UCSD-AML1 (cell line): ENCODE results near the gene SRRM1.
"Not testable (repeated sequence)": the region's sequence is repeated elsewhere in the genome, so short reads cannot be mapped to it uniquely, and the experiment has no call there.

ENCODE experiments used
- DNase-seq: peaks from one replicate; lab custom pipeline; 2025; ENCODE audit not compliant: unreplicated experiment; lab: John Stamatoyannopoulos, UW

SRRM1 gene

DNA sequence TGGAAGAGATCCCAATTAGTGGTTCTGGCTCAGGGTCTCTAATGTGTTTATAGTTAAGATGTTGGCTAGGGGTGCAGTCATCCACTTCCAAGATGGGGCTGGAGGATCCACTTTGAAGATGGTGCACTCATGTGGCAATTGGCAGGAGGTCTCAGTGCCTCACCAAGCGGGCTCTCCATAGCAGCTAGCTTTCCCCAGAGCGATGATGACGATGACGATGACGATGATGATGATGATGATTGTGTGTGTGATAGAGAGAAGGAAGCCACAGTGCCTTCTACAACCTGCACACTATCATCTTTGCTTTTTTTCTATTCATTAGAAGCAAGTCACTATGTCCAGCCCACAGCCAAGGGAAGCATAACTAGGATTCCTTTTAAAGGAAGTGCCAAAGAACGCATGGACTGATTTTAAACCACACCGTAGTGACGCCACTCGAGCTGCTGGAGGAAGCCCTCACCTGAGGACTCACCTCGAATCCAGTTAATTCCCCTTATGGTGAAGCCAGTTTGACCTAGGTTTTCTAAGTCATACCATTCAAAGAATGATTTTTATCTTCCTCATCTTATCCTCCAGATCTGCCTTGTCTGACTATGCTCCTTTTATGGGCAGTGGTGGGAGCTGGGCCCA, 49.4 kb downstream of the SRRM1 start:
- no peak for DNase-seq

DNA sequence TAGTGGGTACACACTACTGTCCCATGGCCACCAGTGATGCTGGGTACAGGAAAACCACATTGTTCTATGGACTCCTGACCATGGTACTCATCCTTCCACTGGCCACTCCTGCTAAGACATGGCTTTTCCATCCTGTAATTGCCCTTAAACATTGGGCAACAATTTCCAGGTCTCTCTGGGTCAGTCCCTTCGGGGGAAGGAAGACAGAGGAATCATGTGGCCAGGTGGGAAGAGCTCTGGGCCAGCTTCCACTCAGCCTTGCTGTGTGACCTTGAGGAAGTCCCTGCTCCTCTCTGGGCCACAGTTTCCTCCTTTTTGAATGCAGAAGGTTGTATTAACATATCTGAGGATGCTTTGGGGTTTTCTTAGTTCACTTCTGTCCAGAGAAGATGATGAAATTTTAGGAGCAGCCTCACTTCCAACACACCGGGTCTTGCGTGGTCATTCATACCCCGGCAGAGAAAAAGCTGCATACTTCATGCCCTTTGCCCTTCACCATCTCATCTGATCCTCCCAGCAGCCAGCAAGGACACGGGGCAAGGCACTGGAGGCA, 50.8 kb downstream of the SRRM1 start:
- DNase-seq, result peak; percentile 28

DNA sequence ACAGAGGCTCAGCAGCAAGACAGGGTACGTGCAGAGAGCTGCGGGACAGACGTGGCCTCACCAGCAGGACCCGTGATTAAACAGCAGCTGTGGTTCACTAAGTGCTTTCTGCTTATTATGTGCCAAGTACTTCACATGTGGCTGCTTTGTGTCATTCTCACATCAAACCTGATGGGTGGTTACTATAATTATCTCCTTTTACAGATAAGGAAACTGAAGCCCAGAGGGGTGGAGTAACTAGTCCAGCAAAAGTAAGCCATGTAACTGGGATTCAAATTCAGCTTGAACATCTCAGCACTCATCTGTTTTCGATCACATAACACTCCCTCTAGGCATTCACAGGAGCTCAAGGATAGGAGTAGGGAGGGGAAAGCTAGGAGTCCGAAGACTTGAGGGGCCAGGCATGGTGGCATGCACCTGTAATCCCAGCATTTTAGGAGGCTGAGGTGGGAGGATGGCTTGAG, 51.3 kb downstream of the SRRM1 start:
- DNase-seq, result no peak

DNA sequence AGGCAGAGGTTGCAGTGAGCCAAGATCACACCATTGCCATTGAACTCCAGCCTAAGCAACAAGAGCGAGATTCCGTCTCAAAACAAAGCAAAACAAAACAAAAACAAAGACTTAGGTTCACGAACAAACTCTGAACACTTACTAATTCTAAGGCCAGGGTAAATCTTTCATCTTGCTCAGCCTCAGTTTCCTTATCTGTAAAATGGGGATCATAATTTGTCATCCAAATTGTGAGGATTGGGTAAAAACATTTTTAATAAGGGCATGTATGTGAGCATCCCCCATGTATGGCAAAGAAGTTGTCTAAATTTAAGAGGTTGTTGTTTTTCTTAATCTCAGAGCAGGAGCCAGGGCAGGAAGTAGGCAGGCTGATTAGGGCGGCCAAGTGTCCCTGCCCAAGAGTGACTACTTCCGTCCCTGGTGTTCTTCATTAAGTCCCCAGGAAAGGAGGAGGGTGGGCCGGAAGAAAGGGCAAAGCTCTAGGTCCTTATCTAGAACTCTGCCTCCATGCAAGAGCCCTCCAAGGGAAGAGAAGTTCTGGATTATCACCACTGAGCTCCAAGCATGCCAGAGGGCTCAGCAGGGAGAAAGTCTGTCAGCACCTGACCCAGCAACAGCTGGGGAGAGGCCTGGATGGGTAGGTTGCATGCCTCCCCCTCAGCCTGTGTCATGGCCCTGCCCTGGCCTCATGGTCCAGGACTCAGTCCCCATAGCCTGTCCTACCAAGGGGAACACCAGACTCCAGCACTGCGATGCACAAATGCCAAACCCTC, 52.3 kb downstream of the SRRM1 start:
- DNase-seq, result peak; percentile 77

DNA sequence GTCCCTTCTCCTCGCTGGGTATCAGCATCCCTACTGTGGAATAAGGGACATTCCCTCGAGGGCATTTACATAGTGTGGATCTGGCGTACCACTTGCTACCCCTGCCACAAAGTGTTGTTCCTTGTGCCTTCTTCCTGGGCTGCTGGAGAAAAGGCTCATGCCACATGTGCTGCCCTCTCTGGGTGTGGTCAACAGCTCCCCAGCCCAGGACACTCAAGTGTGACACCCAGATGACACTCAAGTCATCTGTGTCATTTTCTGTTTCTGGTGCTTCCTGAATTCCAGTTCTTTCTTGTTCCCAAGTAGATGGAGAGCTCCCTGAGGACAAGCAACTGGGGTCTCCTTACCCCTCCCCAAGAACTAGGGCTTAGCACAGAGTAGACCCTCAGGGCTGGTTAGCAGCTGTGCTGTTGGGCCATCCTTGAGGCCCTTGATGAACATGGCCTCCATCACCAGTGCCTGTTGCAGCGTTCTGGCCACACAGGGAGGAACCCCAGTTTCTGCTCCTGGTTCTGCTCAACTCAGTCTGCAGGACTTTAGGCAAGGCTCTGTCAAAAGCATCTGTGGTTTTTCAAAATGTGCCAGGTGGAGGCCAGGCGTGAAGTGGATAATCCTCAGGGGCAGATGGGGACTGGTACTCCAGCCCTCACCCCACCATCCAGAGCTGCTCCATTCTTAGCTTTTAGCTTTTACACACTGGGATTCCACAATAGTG, 53.1 kb downstream of the SRRM1 start:
- DNase-seq, result no peak

DNA sequence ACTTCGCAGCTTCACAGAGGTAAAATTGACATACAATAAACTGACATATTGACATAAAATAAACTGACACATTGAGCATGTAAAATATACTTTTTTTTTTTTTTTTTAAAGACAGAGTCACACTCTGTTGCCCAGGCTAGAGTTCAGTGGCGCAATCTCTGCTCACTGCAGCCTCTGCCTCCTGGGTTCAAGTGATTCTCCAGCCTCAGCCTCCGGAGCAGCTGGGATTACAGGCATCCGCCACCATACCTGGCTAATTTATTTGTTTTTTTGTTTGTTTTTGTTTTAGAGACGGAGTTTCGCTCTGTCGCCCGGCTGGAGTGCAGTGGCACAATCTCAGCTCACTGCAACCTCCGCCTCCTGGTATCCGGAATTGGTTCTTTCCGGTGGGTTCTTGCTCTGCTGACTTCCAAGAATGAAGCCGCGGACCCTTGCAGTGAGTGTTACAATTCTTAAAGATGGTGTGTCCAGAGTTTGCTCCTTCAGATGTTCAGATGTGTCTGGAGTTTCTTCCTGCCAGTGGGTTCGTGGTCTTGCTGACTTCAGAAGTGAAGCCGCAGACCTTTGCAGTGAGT, 53.7 kb downstream of the SRRM1 start:
- DNase-seq, result no peak

DNA sequence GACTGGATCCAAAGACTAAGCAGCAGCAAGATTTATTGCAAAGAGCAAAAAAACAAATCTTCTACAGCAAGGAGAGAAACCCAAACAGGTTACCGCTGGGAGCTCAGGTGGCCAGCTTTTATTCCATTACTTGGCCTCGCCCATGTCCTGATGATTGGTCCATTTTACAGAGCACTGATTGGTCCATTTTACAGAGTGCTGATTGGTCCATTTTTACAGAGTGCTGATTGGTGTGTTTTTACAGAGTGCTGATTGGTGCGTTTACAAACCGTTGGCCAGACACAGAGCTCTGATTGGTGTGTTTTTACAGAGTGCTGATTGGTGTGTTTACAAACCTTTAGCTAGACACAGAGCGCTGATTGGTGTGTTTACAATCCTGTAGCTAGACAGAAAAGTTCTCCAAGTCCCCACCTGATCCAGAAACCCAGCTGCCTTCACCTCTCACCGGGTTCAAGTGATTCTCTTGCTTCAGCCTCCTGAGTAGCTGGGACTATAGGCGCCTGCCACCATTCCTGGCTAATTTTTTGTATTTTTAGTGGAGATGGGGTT, 54.4 kb downstream of the SRRM1 start:
- not testable (repeated sequence) for DNase-seq

DNA sequence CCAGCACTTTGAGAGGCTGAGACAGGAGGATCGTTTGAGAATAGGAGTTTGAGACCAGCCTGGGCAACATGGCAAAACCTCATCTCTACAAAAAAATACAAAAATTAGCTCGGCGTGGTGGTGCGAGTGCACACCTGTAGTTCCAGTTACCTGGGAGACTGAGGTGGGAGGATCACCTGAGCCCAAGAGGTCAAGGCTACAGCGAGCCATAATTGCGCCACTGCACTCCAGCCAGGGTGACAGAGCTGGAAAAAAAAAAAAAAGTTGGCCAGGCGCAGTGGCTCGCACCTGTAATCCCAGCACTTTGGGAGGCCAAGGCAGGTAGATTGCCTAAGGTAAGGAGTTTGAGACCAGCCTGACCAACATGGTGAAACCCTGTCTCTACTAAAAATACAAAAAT, 55.2 kb downstream of the SRRM1 start:
- DNase-seq, result not testable (repeated sequence)

DNA sequence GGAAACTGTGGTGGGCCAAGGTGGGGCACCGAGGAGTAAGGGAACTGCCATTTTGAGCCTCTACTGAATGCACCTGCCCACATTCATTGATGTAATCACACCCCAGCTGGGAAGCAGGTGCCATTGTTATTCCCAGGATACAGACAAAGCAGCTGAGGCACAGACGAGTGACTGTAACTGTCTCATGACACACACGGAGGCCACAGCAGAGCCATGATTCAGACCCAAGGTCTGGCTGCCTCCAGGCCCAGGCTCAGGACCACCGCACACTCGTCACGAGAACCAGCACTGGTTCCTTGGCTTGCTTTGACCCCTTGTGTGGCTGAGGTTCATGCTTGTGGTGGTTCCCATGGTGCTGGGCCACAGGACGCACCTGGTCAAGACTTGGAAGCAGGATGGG, 56.5 kb downstream of the SRRM1 start:
- DNase-seq, result no peak

DNA sequence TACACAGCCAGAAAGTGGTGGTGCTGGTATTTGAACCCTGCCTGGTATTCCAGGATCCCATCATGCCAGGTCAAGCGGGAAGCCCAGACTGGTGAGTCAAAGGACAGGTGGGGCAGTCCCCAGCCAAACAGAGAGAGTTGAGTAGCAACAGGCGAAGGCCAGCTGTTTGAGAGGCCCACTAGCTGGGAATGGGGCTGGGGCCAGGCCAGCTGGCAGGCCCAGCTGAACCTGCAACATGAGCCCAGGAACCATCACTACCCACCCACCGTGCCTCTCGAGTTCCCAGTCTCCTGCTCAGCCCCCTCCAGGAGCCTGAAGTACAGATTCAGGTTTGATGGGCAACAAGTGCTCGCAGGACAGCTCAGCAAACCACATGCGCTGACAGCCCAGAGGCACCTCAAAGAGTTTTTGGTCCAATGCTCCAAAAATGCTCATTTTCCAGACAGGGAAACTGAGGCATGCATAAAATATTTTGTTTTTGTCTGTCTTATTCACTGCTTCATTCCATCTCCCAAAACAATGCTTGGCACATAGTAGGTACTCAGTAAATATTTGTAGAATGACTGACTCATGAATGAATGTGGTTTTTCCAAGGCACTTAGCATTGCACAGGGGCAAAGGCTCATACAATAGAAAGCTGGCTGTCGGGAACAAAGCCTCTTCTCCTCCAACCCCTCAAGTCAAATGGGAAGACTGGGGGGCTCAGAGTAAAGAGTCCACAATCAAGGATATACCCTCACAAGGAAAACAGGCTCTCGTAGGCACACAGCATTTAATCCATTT, 59.6 kb downstream of the SRRM1 start:
- DNase-seq, result no peak

DNA sequence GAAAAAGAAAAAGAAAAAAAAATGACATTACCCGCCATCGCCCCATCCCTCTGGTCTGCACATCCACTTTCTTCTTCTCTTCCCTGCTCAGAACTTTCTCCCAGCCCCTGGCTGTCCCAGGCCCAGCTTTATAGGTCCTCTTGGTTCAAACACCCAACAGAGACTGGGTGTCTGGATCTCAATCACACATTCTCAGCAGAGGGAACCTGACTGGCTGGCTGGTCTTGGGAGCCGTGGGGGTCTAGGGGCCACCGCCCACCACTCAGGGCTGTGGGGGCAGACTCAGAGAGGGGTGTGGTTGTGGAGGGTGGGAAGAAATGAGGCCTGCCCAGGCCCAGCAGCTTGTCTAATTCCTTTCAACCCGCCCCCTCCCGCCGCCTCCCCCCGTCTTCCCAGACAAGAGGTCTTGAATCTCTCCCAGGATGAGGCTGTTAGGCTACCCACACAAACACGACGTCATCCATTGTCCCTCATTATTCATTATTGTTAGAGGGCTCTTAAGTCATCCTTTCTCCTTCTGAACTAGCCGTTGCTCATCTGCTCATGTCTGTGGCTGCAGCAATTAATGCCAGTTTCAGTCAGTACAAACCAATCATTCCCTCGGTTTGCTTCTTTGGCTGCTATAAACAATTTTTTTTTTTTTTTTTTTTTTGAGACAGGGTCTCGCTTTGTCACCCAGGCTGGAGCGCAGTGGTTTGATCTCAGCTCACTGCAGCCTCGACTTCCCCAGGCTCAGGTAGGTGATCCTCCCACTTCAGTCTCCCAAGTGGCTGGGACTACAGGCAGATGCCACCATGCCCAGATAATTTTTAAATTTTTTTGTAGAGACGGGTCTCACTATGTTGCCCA, 61.5 kb downstream of the SRRM1 start:
- DNase-seq, result no peak

DNA sequence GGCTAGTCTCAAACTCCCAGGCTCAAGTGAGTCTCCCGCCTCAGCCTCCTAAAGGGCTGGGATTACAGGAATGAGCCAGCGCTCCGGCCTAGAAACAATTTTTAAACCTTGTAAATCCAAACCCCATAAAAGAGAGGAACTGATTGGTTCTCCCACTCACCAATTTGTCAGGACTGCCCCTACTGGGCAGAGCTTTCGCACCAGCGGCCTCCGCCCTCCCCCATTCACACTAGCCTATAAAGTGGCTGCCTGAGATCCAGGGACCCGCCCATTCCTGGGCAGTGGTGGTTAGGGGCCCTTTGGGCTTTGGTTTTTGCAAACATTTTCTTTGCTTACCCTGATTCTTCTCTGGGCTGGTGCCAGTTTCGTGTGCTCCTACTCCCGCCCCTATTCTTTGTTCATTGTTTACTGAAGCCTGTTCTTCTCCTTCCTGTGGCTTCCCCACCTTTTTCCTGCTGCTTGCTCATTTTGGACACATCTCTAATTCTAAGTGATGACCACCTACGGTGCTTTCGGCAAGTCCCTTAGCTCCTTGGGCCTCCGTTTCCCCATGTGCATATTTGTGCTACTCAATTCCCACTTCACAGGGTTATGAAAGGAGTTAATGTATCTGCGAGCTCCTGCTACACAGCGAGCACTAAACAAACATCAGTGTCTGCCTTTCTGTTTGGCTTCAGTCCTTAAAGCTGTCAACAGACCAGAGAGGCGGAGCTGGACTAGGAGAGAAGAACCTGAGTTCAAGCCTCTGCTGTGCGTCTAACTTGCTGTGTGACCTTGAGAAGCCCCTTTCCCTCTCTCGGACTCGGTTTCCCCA, 62.4 kb downstream of the SRRM1 start:
- peak; percentile 84 for DNase-seq

DNA sequence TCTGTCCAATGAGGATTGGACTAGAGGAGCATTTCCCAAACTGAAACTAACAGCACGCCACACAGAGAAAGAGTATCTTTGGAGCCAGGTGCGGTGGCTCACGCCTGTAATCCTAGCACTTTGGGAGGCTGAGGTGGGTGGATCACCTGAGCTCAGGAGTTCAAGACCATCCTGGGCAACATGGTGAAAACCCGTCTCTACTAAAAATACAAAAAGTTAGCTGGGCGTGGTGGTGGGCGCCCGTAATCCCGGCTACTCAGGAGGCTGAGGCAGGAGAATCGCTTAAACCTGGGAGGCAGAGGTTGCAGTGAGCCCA, 62.9 kb downstream of the SRRM1 start:
- not testable (repeated sequence) for DNase-seq

DNA sequence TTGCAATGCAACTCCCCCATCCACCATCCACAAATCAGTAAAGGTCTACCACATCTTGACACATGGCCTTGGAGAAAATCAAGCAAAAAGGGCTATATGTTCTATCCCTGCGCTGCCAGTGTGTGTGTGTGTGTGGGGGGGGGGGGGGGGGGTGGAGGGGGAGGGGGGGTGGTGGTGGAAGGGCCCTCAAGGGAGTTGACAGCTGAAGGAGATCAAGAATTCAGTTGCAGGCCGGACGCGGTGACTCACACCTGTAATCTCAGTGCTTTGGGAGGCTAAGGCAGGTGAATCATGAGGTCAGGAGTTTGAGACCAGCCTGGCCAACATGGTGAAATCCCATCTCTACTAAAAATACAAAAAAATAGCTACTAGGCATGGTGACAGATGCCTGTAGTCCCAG, 64.6 kb downstream of the SRRM1 start:
- DNase-seq, result no peak

DNA sequence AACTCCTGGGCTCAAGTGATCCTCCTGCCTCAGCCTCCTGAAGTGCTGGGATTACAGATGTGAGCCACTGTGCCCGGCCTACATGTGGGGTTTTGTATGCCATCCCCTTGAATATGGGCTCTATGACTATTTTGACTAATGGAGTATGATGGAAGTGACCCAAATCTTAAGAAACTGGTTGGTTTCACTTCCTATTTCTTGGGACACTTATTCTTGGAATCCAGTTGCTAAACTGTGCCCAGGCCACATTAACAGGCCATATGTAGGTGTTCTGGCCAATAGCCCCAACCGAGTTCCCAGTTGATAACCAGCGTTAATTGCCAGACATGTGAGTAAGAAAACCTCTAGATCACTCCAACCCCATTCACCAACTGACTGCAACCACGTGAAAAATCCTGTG, 65.8 kb downstream of the SRRM1 start:
- no peak for DNase-seq

DNA sequence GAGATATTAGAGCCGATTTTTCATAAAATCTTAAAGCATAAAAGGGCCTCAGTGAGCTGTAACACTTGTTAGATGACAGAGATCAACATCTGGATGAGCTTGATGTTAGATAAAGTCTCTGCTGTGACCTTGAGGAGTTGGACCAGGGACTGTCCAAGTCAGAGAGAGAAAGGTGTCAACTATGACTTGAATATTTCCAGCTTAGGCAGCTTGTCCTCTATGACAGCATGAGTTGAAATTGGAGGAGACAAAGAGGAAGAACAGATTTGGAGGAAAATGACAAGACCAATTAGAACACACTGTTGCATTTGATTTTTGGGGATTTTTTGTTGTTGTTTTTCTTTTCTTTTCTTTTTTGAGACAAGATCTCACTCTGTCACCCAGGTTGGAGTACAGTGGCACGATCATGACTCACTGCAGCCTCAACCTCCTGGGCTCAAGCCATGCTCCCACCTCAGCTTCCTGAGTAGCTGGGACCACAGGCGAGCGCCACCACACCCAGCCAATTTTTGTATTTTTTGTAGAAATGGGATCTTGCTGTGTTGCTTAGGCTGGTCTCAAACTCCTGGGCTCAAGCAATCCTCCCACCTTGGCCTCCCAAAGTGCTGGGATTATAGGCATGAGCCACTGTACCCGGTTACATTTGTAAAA, 66.8 kb downstream of the SRRM1 start:
- DNase-seq, result no peak

DNA sequence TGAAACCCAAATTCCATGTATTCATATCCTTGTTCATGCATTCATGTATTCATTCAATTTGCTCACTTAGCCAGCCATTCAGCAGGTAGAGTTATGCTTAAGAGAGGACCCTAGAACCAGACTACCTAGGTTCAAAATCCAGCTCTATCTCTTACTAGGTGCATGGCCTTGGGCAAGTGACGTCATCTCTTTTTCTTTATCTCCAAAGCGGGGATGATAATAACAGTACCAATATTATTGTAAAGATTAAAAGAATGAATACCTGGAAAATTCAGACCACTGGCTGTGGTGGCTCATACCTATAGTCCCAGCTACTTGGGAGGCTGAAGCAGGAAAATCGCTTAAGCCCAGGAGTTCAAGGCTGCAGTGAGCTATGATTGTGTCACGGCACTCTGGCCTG, 68.2 kb downstream of the SRRM1 start:
- no peak for DNase-seq

DNA sequence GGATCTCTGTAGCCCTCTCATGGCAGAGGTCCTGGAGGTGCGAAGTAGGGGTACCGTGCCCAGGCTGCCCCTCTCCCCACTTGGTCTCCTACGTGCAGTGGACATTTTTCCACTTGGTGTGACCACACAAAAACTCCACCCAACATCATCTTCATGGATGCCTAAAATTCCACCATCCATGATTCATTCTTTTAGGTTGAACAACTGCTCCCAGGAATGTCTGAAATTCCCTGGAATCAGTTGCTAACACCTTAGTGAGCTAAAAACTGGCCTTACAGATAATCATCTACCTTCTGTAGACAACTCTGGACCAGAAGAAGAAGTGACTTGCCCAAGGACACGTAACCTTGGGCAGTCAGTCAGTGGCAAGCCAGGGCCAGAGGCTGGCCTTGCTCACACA, 70.1 kb downstream of the SRRM1 start:
- DNase-seq, result no peak
